Suppressor macrophage (primary cell): ENCODE results near the gene C16orf78.

Experiments used
- DNase-seq, 4 experiments: peaks; one replicate each; pipeline ENCODE4 v3.0.0-alpha.2; 2020 to 2022
- total RNA-seq, 17 experiments: gene quantifications; one replicate each; lab custom pipeline; 2026; ENCODE audit warnings: mixed read lengths in 6 of 17, inconsistent platforms in 3 of 17; lab: John Stamatoyannopoulos, UW

C16orf78 gene, protein sequence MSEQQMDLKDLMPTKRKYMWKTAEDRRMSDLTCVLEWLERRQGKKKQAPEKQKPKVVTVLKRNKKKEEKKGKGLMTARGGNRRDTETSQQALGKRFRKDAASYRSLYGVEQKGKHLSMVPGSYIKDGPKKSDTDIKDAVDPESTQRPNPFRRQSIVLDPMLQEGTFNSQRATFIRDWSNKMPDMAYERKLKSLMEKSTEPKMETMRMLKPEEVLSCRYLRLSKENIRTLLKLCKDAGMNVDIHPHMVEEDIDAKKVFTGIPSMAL
- total RNA-seq = 0 to 0.33 (median 0) reads per million in 17 experiments

DNA sequence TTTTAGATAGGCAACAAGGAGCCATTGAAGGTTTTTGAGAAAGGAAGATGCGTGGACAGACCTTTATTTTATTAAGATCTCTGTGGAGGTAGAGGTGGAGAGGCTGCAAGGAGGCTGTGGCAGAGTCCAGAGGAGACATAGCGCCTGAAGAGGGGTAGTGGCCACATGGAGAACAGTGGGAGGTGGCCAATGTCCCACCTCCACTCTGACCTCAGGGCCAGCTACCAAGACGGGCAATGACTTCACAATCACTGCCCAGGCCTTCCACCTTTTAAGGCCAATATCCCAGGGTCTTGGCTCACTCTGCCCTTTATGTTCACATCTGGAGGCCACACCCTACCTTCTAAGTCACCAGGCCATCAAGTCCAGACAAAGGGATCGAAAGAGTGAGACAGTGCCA lies at the start of gene C16orf78:
Gene C16orf78 (plus strand): TSS at position 301 of the 400 bp plus-strand sequence. CDS start 136 bp downstream, outside the sequence.
- DNase-seq = no peak

DNA sequence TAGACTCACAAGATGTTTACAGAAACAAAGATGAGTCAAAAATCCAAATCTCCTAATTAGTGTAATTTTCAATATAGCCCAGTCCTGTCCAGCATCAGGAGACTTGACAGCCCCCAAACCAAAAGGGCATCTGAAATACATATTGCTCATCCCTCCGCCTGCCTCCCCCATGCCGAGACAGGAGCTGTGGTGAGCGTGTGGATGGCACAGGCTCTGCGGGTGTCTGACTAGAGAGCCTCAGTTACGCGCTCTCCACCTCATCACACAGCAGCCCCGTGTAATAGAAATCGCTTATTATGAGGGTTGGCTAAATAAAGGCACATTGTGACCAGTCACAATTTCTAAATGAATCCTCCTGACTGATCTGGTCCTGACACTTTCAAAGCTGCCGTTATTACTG lies 48.9 kb upstream of the C16orf78 start:
- DNase-seq = no peak

DNA sequence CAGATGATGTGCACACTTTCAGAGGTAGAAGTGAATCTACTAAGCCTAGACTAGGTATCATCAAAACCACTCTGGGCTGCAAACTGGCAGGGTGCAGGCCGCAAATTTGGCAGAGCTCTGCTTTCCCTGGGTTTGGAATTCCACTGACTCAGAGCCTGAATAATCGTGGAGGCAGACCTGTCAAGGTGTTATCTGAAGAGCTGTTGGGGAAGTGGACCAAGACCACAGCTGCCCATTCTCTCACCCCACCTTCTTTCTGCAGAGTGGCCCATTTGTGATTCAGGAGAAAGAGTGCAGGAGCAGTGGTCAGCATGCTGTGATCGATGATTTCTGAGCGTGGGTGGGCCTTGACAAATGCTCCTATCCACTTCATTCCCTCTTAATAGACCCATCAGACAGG lies 46.1 kb upstream of the C16orf78 start:
- no peak for DNase-seq

DNA sequence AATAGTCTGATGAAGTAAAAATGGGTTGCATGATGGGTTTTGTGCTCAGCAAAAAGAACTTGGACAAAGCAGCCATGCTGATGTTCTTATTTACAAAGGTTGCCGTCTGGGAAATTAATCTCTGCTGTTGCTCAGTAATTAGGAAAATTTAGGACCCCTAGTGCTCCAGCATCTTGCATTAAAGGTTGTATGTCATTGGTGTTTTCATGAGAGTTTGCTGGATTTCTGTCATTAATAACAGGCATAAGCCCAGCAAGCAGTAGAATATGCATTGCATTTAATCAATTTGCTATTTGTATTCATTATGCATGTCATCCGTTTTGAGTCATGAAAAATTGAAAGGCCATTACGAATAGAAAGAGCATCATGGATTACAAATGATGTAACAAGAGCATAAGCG lies 45.3 kb upstream of the C16orf78 start:
- no peak for DNase-seq

DNA sequence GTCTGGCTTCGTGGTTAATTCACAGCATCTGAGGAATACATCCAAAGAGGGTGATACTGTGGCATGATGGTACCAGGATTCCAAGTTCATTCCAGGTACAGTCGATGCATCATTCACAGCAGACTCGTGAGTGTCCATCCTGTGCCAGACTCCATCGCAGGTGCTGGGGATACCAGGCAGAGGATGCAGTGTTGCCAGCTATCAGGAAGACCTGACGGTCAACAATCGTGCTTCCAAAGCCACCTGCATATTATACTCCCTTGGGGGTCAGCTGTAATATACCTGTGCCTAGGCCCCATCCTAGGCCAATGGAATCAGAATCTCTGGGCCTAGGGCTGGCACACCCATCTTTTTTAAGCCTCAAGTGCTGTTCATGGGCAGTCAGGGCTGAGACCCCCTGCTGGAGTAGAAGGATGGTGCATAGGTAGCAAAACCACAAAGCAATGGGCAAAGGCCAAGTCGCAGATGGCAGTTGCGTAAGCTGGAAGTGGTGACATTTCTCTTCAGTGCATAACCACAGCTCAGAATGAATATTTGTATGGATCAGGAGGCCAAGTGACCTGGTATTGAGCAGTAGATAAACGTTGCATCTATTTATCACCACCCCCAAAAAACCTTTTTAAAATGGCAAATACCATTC lies 42.9 kb upstream of the C16orf78 start:
- no peak for DNase-seq

DNA sequence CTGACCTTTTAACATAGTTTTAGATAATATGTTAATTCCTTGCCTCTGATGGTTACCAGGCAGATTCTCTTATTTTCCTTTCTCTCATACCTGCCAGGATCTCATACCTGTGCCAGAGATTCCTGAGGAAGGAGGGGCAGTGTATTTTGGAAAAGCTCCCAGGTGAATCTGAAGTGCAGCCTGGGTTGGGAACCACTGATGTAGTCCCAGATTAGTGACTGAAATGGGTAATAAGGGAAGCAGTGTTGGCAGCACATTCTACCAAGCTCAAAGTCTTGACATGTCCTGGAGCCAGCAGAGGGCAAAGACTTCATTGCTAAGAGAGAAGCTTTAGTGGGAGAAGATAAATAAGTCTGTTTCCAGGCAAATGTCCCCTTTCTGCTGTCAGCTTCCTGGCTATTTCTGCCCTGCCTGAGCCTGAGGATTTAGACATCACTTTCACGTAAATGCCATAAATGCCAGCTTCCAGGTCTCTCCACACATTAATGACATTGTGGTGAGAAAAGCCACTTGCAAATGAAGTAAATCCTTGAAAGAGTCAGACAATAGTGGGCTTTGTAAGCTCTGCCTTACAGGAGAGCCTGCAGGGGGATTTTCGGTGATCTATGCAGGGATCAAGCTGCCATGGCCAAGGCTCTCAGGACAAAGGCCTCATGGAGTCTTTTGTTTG lies 40.9 kb upstream of the C16orf78 start:
- DNase-seq = no peak

DNA sequence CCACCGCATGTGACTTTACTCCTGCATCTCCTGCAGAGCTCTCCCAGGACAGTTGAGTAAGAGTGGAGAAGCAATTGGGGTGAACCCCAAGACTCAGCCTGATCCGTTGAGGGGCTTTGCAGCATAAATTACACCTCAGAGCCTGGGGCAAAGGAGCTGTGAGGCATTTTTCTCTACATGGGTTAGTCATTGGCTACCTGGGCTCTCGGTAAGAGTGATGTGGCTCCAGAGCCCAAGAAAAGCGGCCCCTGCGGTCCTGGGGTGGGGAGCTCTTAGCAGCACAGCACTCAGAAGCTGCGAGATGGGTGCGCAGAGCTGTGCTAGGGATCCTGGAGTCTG lies 40.4 kb upstream of the C16orf78 start:
- DNase-seq = no peak

DNA sequence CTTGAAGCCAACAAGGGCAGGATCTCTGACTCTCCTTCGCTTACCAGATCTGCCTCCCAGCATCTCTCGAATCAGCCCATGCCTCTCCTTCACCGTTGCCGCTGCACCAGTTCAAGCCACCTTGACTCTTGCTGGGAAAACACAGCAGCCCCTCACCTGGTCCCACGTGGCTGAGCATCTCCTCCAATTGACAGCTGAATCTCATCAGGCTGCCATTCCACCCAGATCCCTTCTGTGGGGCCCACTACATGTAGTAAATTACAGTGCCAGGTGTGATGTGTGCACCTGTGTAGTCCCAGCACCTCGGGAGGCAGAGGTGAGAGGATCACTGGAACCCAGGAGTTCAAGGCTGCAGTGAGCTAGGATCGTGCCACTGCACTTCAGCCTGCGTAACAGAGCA lies 37.8 kb upstream of the C16orf78 start:
- no peak for DNase-seq

DNA sequence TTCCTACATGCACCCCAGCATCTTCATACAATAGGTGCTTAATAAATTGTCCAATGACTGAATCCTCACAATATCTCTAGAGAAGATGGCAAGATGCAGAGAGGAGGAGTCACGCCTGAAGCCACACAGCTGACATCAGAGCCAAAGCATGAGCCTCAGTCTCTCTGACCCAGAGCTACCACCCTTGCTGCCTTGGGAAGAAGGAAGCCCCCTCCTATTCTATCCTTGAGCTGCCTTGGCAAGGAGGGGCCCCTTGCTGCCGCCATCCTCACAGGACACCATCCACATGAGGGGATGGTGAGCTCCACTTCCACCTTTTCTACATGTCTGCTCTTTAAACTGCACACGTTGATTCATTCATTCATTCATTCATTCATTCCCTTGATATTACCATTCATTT lies 37.0 kb upstream of the C16orf78 start:
- DNase-seq = no peak

DNA sequence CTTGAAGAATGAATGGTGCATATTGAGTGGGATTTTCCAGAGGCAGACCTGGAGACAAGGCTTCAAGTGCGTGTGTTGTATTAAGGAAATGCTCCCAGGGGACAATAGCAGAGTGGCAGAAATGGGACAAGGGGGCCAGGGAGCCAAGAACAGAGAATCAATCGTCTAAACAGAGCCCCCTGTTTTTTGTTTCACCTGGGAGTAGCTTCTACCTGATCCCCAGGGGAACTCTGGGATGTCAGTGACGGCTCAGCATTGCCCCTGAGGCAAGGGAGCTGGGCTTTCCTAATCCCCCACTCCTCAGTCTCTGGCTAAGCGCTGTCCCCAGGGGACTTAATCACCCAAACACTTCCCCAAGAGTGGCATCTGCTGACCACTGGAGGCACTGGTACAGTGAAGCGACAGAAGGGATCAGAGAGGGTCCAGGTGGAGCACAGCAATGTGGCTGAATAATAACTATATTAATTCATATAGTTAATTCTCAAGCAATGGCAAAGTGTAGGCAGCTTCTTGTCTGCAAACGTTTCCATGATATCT lies 35.7 kb upstream of the C16orf78 start:
- DNase-seq = no peak

DNA sequence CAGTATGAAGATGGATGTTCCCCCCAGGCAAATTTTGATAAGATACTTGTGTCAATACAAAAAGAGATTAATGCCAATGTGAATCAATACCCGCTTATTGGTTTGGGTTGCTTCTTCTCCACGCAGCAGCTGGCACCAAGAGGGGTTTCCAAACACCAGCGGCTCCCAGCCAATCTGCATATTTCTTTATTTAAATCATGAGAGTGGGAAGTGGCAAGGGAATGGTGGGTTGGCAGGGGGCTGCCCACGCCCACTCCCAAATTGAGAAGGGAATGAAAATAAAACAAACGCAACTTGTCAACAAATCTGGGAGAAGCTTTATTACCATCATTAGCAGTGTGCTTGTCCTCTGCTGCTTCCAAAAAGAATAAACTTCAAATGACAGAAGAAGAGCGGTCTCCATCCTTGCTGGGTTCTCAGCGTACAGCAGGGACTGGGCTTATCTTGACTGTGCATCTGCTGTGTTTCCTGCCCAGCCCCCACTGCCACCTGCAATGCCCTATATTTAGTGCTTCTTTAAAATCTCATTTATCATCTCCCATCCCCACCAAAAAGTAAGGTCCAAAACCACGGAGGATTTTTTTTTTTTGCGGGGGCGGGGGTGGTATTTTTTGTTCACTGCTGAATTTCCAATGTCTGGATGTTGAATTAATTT lies 34.9 kb upstream of the C16orf78 start:
- no peak for DNase-seq

DNA sequence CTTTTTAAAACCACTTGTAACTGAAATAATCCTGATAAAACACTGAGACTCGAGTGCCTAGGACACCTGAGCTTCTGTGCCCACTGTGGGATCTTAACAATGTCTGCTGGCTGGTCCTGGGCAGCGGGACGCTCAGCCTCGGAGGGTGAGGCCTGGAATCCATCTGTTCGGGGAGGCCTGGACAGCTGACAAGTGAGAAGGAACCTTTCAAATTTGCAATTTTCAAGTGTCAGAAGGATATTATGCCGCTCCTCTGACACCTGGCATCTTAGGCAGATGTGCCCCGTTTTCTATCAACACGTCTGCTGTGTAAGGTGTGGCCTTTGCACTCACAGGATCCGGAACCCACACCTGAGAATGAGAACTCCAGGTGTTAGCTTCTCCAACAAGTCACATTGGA lies 33.1 kb upstream of the C16orf78 start:
- no peak for DNase-seq

DNA sequence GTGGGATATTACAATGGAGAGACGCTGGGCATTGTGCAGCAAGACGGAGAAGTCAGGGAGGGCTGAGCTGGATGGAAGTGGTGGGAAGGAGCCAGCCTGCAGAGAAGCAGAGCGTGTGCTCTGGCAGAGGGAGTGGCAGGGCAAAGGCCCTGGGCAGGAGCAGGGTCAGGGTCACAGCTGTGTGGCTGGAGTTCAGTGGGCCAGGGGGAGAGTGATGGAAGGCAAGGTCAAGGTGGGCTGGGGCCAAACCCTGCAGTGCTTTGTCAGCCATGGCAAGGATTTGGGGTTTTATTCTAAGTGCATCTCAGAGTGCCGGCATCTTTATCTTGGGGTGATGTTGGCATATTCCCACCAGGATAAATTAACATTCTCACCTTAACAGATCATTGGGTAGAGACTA lies 31.9 kb upstream of the C16orf78 start:
- no peak for DNase-seq

DNA sequence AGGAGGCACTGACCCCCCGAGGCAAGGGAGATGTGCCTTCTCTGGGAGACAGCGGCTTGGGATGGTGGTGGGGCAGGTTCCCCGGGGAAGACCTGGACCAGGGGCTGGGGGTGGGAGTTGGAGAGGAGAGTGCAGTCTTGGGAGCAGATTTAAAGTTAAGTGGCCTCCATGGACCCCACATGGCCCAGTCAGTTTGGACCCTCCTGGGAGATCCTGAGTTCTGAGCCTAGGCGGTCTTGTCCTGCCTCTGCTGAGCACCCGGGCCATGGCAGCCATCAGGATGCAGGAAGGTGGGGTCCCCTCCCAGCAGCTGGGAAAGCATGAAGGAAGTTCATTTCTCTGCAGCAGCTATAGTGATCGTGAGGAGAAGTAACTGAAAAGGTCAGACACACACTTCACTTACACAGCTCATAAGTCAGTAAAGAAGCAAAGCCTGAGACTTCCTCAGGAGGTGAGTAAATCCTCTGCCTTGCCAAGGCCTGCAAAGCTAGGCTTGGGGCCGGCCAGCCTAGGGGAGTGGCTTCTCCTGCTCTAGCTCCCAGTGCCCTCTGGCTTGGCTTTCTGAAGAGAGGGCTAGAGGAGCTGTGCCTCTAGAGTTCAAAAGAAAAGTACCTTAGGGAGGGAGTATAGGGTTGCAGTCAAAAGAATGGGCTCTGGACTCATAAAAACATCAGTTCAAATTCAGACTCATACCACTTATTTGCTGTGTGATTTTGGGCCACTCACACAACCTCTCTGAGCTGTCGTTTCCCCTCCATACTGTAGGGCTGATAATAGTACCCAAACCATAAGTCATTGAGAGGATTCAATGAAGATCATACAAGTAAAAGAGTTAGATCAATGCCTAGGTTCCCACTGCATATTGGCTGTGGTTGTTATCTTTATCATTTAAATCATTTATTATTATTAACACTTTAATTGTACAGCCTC lies 31.0 kb upstream of the C16orf78 start:
- DNase-seq = no peak

DNA sequence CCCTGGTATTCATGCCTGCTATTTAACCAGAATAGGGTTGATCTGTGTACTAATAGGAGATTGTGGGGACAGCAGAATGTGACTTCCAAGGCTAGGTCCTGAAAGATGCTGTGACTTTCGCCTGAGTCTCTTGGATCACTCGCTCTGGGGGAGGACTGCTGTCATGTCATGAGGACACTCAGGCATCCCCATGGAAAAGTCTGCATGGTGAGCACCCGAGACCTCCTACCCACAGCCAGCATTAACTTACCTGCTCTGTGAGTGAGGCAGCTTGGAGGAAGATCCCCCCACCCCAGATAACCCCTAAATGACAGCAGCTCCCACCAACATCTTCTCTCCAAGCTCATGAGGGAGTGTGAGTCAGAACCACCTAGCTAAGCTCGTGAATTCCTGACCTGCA lies 30.3 kb upstream of the C16orf78 start:
- DNase-seq = no peak

DNA sequence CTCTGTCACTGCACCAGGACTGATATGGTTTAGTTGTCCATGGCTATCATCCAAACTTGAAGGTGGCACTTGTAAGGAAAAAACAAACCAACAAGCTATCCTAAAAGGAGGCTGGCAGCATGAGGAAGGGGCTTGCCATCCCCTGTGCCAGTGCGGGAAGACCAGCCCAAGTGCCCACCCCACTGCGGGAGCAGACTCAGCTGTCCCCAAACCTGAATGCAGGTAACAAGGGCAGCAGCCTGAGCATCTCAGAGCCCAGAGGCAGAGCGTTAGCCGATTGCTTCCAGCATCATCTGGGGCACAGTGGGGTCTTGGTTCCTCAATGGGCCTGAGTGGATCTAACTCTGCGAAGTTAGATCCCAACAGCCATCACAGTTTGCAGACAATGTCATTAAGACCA lies 29.2 kb upstream of the C16orf78 start:
- no peak for DNase-seq

DNA sequence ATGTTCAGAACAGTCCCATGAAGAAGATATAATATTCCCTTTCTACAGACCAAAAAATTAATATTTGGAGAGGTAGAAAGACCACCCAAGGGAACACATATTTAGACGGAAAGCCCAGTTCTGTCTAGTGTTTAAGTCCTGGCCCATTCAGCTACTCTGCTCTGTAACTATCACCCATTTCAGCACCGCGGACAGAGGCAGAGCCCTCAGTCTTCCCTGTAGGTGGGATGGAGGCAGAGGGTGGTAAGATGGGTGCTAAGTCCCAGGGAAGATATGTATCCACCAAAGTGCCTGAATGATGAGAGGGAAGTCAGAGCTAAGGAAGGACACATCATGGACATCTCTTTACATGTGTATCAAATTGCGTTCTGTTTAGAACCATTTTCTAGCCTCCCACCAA lies 27.8 kb upstream of the C16orf78 start:
- DNase-seq = peak in 1 of 4 experiments; percentile 16

DNA sequence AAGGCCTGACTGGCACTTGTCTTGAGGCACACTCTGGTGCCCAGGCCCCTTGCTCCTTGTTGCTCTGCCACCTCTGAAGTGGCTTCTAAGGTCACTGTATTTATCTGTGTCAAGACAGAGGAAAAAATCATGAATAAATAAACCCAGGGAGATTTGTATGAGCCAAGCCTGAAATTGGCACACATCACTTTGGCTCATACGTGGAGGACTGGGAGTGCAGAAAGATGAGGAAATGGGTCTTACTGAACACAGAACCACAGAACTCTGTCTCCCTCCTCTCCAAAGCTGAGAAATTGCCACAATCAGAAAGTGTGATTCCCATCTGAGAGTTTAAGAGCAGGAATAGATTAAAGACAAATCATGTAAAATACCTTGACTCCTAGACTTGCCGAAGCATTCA lies 27.1 kb upstream of the C16orf78 start:
- DNase-seq = no peak

DNA sequence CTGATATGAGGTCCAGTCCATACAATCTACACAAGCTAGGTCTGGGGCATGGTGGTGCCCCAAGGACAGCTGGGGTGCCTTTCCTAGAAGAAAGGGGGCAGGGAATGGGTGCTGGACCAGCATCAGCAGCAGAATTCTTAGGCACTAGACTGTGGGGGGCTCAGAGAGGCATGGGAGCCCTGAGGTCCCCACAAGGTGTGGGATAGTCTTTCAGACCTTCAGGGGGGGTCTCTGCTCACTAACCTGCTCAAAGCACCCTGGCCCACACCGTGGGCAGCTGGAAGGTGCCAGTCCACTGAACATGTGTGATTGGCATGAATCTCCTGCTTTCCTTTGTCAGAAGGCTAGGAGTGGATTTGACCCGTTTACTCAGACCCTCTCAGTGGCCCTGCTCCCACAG lies 26.1 kb upstream of the C16orf78 start:
- no peak for DNase-seq

DNA sequence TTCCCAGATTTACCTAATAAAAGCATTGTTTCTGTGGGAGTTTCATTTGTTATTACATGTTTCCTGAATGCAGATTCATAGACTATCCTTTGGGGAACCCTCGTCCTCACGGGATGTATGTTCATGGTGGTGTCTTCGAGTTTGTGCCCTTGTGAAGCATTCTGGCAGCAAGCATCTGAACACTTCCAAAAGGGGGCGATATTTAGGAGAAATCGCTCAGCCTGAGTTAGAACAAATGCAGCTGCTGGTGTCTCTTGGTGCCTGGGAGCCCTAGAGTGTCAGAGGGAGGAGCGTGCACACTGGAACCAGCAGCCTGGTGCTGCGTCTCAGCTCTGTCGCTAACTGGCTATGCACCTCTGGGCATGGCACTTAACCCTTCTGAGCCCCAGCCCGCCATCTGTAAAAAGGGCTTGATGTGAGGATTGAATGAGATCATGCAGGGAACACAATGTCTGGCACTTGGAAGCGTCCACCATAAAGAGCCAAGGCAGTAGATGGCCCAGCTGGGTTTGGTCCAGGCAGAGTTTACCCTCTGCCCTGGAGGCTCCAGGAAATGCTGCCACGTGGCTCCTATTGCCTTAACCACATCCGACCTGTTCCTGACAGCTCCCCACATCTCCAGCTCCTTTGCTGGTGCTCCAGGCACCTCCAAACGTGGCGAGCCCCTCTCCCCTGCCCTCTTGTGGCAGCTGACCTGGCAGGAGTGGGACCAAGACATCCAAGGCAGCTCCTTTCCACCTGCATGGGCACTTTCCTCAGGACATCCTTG lies 25.0 kb upstream of the C16orf78 start:
- DNase-seq = peak in 1 of 4 experiments; percentile 5

DNA sequence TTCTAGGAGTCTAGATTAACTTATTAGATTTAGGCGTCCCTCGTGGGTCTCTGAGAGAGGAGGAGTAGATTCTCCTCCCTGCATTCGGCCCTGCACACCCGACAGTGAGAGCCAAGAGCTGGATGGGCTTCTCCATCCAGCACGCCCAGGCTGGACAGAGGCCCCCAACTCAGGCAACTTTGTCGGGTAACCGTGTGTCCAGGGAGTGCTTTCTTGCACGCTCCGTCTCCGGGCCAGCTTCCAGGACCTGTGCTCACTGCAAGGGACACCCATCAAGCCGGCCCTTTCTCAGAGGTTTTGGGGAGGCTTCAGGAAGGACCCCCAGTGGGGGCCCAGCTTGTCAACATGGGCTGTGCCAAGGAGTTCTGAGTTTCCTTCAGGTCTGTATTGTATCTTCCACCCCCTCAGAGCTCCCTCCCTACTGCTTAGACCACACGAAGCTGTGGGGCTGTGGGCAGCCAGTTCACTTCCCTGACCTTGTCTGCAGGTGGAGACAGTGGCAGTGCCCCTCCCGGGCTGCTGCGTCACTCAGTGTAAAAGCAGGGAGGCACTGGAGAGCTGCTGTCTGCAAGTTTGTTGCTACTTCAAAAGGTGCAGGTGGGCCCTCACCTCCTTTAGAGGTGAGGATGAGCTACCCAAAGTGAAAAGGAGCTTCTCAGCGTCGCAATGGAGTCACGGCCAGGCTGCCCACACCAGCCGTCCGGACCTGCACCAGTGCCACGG lies 24.0 kb upstream of the C16orf78 start:
- DNase-seq = no peak
